OCI-LY7 (cell line): ENCODE measurements around the gene PIBF1. TPM values are rescaled to one million over a fixed set of nuclear protein-coding genes. Genes with fewer than 3 reads are reported as not detected.

ENCODE experiments used
- BruUV-seq: library from RNA; stranded (reverse); fragments of 400-500 nt; replicated peaks from 2 replicates; lab custom pipeline; 2021; lab: Mats Ljungman, UMichigan
- CTCF ChIA-PET: fragments of 300-600 bp; sonication (Branson Sonifier 250); formaldehyde crosslinking; loops from one replicate; lab custom pipeline; 2022; ENCODE audit warnings: antibody characterized with exemption; ENCODE audit not compliant: unreplicated experiment; lab: Charles Lee
- POLR2A ChIA-PET: fragments of 300-600 bp; sonication (Branson Sonifier 250); formaldehyde crosslinking; loops from one replicate; lab custom pipeline; 2022; ENCODE audit warnings: antibody characterized with exemption; lab: Charles Lee
- DNase-seq: peaks from one replicate; pipeline ENCODE4 v3.0.0-alpha.2; 2015; ENCODE audit warnings: low spot score
- H2AFZ ChIP-seq: fragments of 200-600 bp; sonication (generic), shearing (Covaris generic); 2 replicates; pipeline ENCODE4 v1.6.1; 2014; ENCODE audit warnings: mild to moderate bottlenecking, antibody characterized with exemption, low read length, moderate library complexity
- H3K27ac ChIP-seq: fragments of 200-600 bp; sonication (generic); 2 replicates; pipeline ENCODE4 v1.5.1; 2014; ENCODE audit warnings: mixed run types, low read depth, mild to moderate bottlenecking, moderate library complexity, low read length, inconsistent platforms; ENCODE audit not compliant: poor library complexity, severe bottlenecking
- H3K36me3 ChIP-seq: fragments of 200-600 bp; sonication (generic); 2 replicates; pipeline ENCODE4 v1.6.1; 2014; ENCODE audit warnings: mild to moderate bottlenecking, antibody characterized with exemption, low read length, moderate library complexity, mixed read lengths; ENCODE audit not compliant: insufficient read depth
- H3K4me1 ChIP-seq: fragments of 200-600 bp; sonication (generic); 2 replicates; pipeline ENCODE4 v1.5.1; 2014; ENCODE audit warnings: mild to moderate bottlenecking, low read length; ENCODE audit not compliant: insufficient read depth, poor library complexity, severe bottlenecking
- H3K4me2 ChIP-seq: fragments of 200-600 bp; sonication (generic); 2 replicates; pipeline ENCODE4 v1.6.1; 2014; ENCODE audit warnings: mild to moderate bottlenecking, low read length
- H3K4me3 ChIP-seq: fragments of 200-600 bp; sonication (generic); 2 replicates; pipeline ENCODE4 v1.5.1; 2014; ENCODE audit warnings: mild to moderate bottlenecking, low read depth, low read length; ENCODE audit not compliant: poor library complexity, severe bottlenecking
- H3K79me2 ChIP-seq: fragments of 200-600 bp; sonication (generic); 2 replicates; pipeline ENCODE4 v1.6.1; 2016; ENCODE audit warnings: low read depth, mild to moderate bottlenecking, low read length, moderate library complexity, mixed read lengths; ENCODE audit not compliant: insufficient read depth
- H3K9me2 ChIP-seq: fragments of 200-600 bp; sonication (generic); 2 replicates; pipeline ENCODE4 v1.6.1; 2016; ENCODE audit warnings: mild to moderate bottlenecking, low read length, mixed read lengths; ENCODE audit not compliant: insufficient read depth
- H3K9me3 ChIP-seq: fragments of 200-600 bp; sonication (generic); 2 replicates; pipeline ENCODE4 v1.6.1; 2014; ENCODE audit warnings: mild to moderate bottlenecking, mixed run types, low read length, mixed read lengths
- H4K20me1 ChIP-seq: fragments of 200-600 bp; sonication (generic); 2 replicates; pipeline ENCODE4 v1.6.1; 2014; ENCODE audit warnings: mild to moderate bottlenecking, antibody characterized with exemption, low read length, moderate library complexity, mixed read lengths; ENCODE audit not compliant: insufficient read depth
- EZH2phosphoT487 ChIP-seq: fragments of 200-600 bp; sonication (generic); IDR thresholded peaks from 2 replicates; pipeline ENCODE4 v1.6.1; 2018; ENCODE audit warnings: low read depth, borderline replicate concordance, mild to moderate bottlenecking, mixed run types, antibody characterized with exemption, low read length, moderate library complexity, mixed read lengths
- intact Hi-C: fragments of 100-400 bp; cut with micrococcal nuclease; formaldehyde crosslinking; loops from one replicate; pipeline ENCODE4 v1.10.0; 2022; ENCODE audit not compliant: unreplicated experiment
- total RNA-seq, 2 experiments: library from RNA; depleted of rRNA in 1 of 2; stranded (reverse); fragments of >200 nt in 1 of 2; shearing (Covaris generic) in 1 of 2; gene quantifications; 2 replicates each; pipeline ENCODE4 v1.2.3, GENCODE V29; 2014 to 2022
- TF ChIP-seq, protein P1 (sequence below): fragments of 200-600 bp; sonication (generic); conservative IDR thresholded peaks from 2 replicates; pipeline ENCODE4 v1.5.1; 2014; ENCODE audit warnings: mild to moderate bottlenecking, antibody characterized with exemption, low read length, moderate library complexity, mixed read lengths

PIBF1 gene
- total RNA-seq, 2 experiments from 2014 or later: 23.2 to 33.7 TPM

DNA sequence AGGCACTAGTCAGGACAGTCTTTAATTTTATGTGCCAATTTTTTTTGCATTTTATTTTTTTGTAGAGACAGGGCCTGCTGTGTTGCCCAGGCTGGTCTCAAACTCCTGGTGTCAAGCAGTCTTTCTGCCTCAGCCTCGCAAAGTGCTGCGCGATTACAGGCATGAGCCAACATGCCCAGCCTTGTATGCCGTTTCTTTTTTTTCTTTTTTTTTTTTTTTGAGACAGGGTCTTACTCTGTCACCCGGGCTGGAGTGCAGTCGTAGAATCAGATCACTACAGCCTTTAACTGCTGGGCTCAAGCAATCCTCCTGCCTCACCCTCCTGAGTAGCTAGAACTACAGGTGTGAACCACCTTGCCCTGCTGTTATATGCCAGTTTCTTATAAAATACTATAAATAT, 27.8 kb upstream of the PIBF1 start:
- Histone ChIP-seq H2AFZ (no peak overlapping the region), H3K27ac (no peak overlapping the region), H3K4me2 (no peak overlapping the region), H3K4me3 (no peak overlapping the region), H3K9me2 (no peaks in the 10 kb centered on the region), H3K9me3 (no peaks in the 10 kb centered on the region), H3K36me3 (peaks cover 97% of the 10 kb centered on the region), H4K20me1 (peaks cover 17% of the 10 kb centered on the region), H3K79me2 (peaks cover 37% of the 10 kb centered on the region; the same call in 1 of the 2 replicates), H3K4me1 (no peaks in the 10 kb centered on the region)
- intact Hi-C loops: no loop called here
- BruUV-seq: no TSS peak
- POLR2A ChIA-PET: interaction anchor here (1.6 to 2.1 kb wide), 3 partner anchors 10 to 23 kb away, joined by 5 read pairs; no protein-coding TSS in a partner anchor
- DNase-seq: no peak
- no peak for TF ChIP-seq EZH2phosphoT487
- TF ChIP-seq, protein P1, sequence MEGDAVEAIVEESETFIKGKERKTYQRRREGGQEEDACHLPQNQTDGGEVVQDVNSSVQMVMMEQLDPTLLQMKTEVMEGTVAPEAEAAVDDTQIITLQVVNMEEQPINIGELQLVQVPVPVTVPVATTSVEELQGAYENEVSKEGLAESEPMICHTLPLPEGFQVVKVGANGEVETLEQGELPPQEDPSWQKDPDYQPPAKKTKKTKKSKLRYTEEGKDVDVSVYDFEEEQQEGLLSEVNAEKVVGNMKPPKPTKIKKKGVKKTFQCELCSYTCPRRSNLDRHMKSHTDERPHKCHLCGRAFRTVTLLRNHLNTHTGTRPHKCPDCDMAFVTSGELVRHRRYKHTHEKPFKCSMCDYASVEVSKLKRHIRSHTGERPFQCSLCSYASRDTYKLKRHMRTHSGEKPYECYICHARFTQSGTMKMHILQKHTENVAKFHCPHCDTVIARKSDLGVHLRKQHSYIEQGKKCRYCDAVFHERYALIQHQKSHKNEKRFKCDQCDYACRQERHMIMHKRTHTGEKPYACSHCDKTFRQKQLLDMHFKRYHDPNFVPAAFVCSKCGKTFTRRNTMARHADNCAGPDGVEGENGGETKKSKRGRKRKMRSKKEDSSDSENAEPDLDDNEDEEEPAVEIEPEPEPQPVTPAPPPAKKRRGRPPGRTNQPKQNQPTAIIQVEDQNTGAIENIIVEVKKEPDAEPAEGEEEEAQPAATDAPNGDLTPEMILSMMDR: no peak
- CTCF ChIA-PET: no interaction called here

DNA sequence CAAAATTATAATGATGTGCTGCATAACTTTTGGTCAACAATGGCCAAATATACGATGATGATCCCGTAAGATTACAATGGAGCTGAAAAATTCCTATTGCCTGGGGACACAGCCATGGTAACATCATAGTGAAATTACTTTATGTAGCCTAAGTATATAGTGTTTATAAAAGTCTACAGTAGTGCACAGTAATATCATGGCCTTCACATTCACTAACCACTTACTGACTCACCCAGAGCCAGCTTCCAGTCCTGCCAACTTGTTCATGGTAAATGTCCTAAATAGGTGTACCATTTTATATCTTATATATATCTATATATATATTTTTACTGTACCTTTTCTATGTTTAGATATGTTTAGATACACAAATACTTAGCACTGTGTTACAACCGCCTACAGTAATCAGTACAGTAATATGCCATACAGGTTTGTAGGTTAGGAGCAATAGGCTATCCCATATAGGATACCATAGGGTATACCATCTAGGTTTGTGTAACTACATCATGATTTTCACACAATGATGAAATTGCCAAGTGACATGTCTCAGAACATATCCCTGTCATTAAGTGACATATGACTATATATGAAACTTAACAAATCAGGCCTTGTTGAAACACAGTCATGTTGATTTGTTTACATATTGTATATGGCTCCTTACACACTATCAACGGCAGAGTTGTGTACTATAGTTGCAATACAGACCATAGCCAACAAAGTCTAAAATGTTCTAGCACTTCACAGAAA, 24.0 kb upstream of the PIBF1 start:
- intact Hi-C loops: no loop called here
- no peaks in the 10 kb centered on the region for H3K9me3 ChIP-seq

More for the DNA sequence above, 24.0 kb upstream of the PIBF1 start:
- no peak overlapping the region for H3K27ac ChIP-seq
- no peaks in the 10 kb centered on the region for H3K9me2 ChIP-seq
- TF ChIP-seq, protein P1: no peak
- no peak for TF ChIP-seq EZH2phosphoT487
- H3K36me3 ChIP-seq: peaks cover 97% of the 10 kb centered on the region
- DNase-seq: no peak
- no peak overlapping the region for H3K4me3 ChIP-seq
- ChIA-PET POLR2A (interaction anchor here (0.6 to 1.8 kb wide), 3 partner anchors 10 to 29 kb away, joined by 3 to 5 read pairs (median 4); no protein-coding TSS in a partner anchor), CTCF (no interaction called here)
- no TSS peak for BruUV-seq
- H3K79me2 ChIP-seq: peaks cover 10% of the 10 kb centered on the region; the same call in 1 of the 2 replicates
- no peak overlapping the region for H3K4me2 ChIP-seq
- no peak overlapping the region for H2AFZ ChIP-seq
- H3K4me1 ChIP-seq: peaks cover 12% of the 10 kb centered on the region
- H4K20me1 ChIP-seq: peaks cover 10% of the 10 kb centered on the region
